WTC11 (cell line): ENCODE data around the gene PPP1R36. TPM values are rescaled to one million over a fixed set of nuclear protein-coding genes. Genes with fewer than 3 reads are reported as not detected.
"Not testable (repeated sequence)": the region's sequence is repeated elsewhere in the genome, so short reads cannot be mapped to it uniquely, and the experiment has no call there.

ENCODE experiments used
- ATAC-seq: fragments of 200-7000 bp; cut with Tn5 transposase; 2 replicates; pipeline ENCODE4 v1.10.0; 2021; ENCODE audit warnings: mild to moderate bottlenecking, moderate library complexity
- CTCF ChIA-PET: fragments of 300-600 bp; sonication (Branson Sonifier 250); formaldehyde crosslinking; loops from one replicate; lab custom pipeline; 2021; ENCODE audit warnings: antibody characterized with exemption; lab: Charles Lee
- POLR2A ChIA-PET: fragments of 350-600 bp; sonication (Branson Sonifier 250); formaldehyde crosslinking; loops from one replicate; lab custom pipeline; 2021; ENCODE audit warnings: antibody characterized with exemption; lab: Charles Lee
- DNase-seq: peaks from one replicate; pipeline ENCODE4 v3.0.0; 2021; ENCODE audit warnings: low spot score
- H3K27ac Mint-ChIP-seq: 2 replicates; pipeline ENCODE4 v1.8.0; 2021; ENCODE audit warnings: mixed read lengths
- H3K27me3 Mint-ChIP-seq: 2 replicates; pipeline ENCODE4 v1.8.0; 2021; ENCODE audit warnings: low read depth, mild to moderate bottlenecking, moderate library complexity, mixed read lengths
- H3K36me3 Mint-ChIP-seq: 2 replicates; pipeline ENCODE4 v1.8.0; 2021; ENCODE audit warnings: mixed read lengths
- H3K4me1 Mint-ChIP-seq: 2 replicates; pipeline ENCODE4 v1.8.0; 2022; ENCODE audit warnings: mixed read lengths
- H3K4me3 Mint-ChIP-seq: 2 replicates; pipeline ENCODE4 v1.8.0; 2021; ENCODE audit warnings: mild to moderate bottlenecking, moderate library complexity, mixed read lengths
- H3K9me3 Mint-ChIP-seq: 2 replicates; pipeline ENCODE4 v1.8.0; 2021; ENCODE audit warnings: mixed read lengths
- ELF4 ChIP-seq: sonication (generic); formaldehyde crosslinking; IDR thresholded peaks from 2 replicates; pipeline ENCODE4 v1.8.1; 2022; ENCODE audit warnings: low read depth, mild to moderate bottlenecking, moderate library complexity, missing genetic modification reagents
- EMX1 ChIP-seq: fragments of 250-450 bp; sonication (Bioruptor Pico); IDR thresholded peaks from 2 replicates; pipeline ENCODE4 v1.8.0; 2021; ENCODE audit warnings: mild to moderate bottlenecking
- NR2C2 ChIP-seq: sonication (generic); formaldehyde crosslinking; IDR thresholded peaks from 2 replicates; pipeline ENCODE4 v1.8.0; 2022; ENCODE audit warnings: mild to moderate bottlenecking, missing genetic modification reagents
- NR3C1 ChIP-seq: sonication (generic); formaldehyde crosslinking; conservative IDR thresholded peaks from 2 replicates; pipeline ENCODE4 v1.8.1; 2023; ENCODE audit warnings: low read depth, mild to moderate bottlenecking, missing genetic modification reagents
- SOX15 ChIP-seq: fragments of 250-450 bp; sonication (Bioruptor Pico); IDR thresholded peaks from 2 replicates; pipeline ENCODE4 v1.9.0; 2021; ENCODE audit warnings: mild to moderate bottlenecking
- ZBTB21 ChIP-seq: sonication (generic); formaldehyde crosslinking; IDR thresholded peaks from 2 replicates; pipeline ENCODE4 v1.8.1; 2023; ENCODE audit warnings: mild to moderate bottlenecking, missing genetic modification reagents, borderline replicate concordance
- total RNA-seq: library from RNA; stranded (reverse); gene quantifications from 3 replicates; pipeline ENCODE4 v1.2.3, GENCODE V29; 2021
- TF ChIP-seq, protein P1 (sequence below): sonication (generic); formaldehyde crosslinking; IDR thresholded peaks from 2 replicates; pipeline ENCODE4 v1.8.0; 2023; ENCODE audit warnings: missing genetic modification reagents, mild to moderate bottlenecking, borderline replicate concordance
- TF ChIP-seq, protein P2 (sequence below): sonication (generic); formaldehyde crosslinking; IDR thresholded peaks from 2 replicates; pipeline ENCODE4 v1.8.0; 2022; ENCODE audit warnings: mild to moderate bottlenecking, missing genetic modification reagents
- TF ChIP-seq, protein P3 (sequence below): sonication (generic); formaldehyde crosslinking; IDR thresholded peaks from 2 replicates; pipeline ENCODE4 v1.8.0; 2022; ENCODE audit warnings: mild to moderate bottlenecking, missing genetic modification reagents
- TF ChIP-seq, protein P4 (sequence below): sonication (generic); formaldehyde crosslinking; IDR thresholded peaks from 2 replicates; pipeline ENCODE4 v1.8.0; 2023; ENCODE audit warnings: missing genetic modification reagents
- TF ChIP-seq, protein P5 (sequence below): sonication (generic); formaldehyde crosslinking; conservative IDR thresholded peaks from 2 replicates; pipeline ENCODE4 v1.8.1; 2023; ENCODE audit warnings: mild to moderate bottlenecking, low read depth, missing genetic modification reagents, moderate library complexity

Gene PPP1R36
- total RNA-seq, 1 experiment from 2014 or later = 0.70 TPM

DNA sequence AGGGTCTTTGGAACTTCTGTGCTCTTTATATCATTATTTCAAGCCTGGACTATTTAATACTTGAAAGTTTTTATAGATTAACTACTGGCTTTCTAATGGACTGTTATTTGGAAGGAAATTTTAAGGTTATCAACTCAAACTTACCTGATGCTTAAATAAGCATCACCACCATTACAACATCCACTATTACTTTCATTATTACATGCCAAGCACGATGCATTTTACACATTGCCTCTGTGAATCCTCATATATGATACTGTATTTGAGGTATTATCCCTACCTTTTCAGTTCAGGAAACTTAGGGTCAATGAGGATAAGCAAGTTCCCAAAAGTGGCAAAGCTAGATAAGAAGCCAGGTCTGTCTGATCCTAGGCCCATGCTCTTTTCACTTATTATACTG is 32.8 kb upstream of the PPP1R36 start (continued):
- TF ChIP-seq, protein P1, sequence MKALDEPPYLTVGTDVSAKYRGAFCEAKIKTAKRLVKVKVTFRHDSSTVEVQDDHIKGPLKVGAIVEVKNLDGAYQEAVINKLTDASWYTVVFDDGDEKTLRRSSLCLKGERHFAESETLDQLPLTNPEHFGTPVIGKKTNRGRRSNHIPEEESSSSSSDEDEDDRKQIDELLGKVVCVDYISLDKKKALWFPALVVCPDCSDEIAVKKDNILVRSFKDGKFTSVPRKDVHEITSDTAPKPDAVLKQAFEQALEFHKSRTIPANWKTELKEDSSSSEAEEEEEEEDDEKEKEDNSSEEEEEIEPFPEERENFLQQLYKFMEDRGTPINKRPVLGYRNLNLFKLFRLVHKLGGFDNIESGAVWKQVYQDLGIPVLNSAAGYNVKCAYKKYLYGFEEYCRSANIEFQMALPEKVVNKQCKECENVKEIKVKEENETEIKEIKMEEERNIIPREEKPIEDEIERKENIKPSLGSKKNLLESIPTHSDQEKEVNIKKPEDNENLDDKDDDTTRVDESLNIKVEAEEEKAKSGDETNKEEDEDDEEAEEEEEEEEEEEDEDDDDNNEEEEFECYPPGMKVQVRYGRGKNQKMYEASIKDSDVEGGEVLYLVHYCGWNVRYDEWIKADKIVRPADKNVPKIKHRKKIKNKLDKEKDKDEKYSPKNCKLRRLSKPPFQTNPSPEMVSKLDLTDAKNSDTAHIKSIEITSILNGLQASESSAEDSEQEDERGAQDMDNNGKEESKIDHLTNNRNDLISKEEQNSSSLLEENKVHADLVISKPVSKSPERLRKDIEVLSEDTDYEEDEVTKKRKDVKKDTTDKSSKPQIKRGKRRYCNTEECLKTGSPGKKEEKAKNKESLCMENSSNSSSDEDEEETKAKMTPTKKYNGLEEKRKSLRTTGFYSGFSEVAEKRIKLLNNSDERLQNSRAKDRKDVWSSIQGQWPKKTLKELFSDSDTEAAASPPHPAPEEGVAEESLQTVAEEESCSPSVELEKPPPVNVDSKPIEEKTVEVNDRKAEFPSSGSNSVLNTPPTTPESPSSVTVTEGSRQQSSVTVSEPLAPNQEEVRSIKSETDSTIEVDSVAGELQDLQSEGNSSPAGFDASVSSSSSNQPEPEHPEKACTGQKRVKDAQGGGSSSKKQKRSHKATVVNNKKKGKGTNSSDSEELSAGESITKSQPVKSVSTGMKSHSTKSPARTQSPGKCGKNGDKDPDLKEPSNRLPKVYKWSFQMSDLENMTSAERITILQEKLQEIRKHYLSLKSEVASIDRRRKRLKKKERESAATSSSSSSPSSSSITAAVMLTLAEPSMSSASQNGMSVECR (CRISPR knock-in tag) = no peak
- TF ChIP-seq, protein P2, sequence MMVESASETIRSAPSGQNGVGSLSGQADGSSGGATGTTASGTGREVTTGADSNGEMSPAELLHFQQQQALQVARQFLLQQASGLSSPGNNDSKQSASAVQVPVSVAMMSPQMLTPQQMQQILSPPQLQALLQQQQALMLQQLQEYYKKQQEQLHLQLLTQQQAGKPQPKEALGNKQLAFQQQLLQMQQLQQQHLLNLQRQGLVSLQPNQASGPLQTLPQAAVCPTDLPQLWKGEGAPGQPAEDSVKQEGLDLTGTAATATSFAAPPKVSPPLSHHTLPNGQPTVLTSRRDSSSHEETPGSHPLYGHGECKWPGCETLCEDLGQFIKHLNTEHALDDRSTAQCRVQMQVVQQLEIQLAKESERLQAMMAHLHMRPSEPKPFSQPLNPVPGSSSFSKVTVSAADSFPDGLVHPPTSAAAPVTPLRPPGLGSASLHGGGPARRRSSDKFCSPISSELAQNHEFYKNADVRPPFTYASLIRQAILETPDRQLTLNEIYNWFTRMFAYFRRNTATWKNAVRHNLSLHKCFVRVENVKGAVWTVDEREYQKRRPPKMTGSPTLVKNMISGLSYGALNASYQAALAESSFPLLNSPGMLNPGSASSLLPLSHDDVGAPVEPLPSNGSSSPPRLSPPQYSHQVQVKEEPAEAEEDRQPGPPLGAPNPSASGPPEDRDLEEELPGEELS (CRISPR knock-in tag) = no peak
- TF ChIP-seq SOX15 = no peak

DNA sequence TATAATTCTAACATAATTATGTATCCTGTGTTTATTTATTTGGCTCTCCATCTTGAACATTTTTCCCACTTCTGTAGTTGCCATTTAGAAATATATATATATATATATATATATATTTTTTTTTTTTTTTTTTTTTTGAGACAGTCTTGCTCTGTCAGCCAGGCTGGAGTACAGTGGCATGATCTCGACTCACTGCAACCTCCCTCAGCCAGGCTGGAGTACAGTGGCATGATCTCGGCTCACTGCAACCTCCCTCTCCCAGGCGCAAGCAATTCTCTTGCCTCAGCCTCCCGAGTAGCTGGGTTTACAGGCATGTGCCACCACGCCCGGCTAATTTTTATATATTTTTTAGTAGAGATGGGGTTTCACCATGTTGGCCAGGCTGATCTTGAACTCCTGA is 32.1 kb upstream of the PPP1R36 start:
- H3K36me3 Mint-ChIP-seq, POLR2A ChIA-PET, DNase-seq, ATAC-seq, H3K9me3 Mint-ChIP-seq, H3K4me1 Mint-ChIP-seq, H3K27me3 Mint-ChIP-seq, H3K4me3 Mint-ChIP-seq, H3K27ac Mint-ChIP-seq, CTCF ChIA-PET: not testable (repeated sequence)

DNA sequence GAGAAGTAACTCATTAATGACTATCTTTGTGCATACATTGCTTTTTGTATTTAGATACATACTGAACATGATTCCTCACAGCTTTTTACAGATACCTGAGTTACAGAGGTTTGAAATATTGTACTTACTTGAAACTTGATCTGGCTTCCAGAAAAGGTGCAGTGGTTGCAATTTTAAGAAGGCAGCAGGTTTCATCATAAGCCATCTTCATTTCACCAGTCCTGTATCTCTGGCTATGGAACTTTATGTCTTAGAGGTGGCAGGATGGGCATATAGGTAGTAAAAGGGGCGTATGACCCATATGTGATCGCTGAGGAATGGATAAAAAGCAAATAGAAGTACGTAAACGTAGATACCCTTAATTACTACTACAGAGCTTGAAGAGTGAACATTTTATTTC is 31.5 kb upstream of the PPP1R36 start:
- no peaks in the 10 kb centered on the region for H3K27me3 Mint-ChIP-seq
- ChIA-PET POLR2A (no interaction called here), CTCF (no interaction called here)
- ATAC-seq (no peak), DNase-seq (no peak)
- 0 out of 2 replicates have a peak, but pooled peaks cover 3% of the 10 kb centered on the region for H3K4me1 Mint-ChIP-seq
- H3K4me3 Mint-ChIP-seq = no peak overlapping the region
- no peaks in the 10 kb centered on the region for H3K36me3 Mint-ChIP-seq
- no peaks in the 10 kb centered on the region for H3K9me3 Mint-ChIP-seq
- no peak overlapping the region; the same call in 1 of the 2 replicates for H3K27ac Mint-ChIP-seq
- TF ChIP-seq, protein P2 (CRISPR knock-in tag) = no peak
- TF ChIP-seq, protein P3, sequence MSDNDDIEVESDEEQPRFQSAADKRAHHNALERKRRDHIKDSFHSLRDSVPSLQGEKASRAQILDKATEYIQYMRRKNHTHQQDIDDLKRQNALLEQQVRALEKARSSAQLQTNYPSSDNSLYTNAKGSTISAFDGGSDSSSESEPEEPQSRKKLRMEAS (CRISPR knock-in tag) = no peak
- TF ChIP-seq EMX1 = no peak
- TF ChIP-seq, protein P4, sequence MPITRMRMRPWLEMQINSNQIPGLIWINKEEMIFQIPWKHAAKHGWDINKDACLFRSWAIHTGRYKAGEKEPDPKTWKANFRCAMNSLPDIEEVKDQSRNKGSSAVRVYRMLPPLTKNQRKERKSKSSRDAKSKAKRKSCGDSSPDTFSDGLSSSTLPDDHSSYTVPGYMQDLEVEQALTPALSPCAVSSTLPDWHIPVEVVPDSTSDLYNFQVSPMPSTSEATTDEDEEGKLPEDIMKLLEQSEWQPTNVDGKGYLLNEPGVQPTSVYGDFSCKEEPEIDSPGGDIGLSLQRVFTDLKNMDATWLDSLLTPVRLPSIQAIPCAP = no peak
- no peak for TF ChIP-seq ZBTB21 (CRISPR knock-in tag)
- no peak for TF ChIP-seq NR3C1 (CRISPR knock-in tag)

DNA sequence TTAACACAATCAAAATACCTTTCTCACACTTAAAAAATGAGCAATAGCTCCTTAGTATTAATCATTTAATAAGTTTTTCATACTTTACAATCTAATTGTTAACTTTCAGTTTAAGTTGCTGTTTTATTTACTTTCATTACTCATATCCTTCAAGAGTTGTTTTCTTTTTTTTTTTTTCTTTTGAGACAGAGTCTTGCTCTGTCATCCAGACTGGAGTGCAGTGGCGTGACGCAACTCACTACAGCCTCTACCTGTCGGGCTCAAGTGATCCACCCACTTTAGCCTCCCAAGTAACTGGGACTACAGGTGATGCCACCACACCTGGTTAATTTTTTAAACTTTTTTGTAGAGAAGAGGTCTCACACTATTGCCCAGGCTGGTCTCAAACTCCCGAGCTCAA is 29.1 kb upstream of the PPP1R36 start:
- no peaks in the 10 kb centered on the region for H3K27me3 Mint-ChIP-seq
- DNase-seq = no peak
- ChIA-PET POLR2A (interaction anchor here (0.6 kb wide), 1 partner anchor 18 kb away, joined by 3 read pairs; no protein-coding TSS in a partner anchor), CTCF (interaction anchor here (1.0 to 3.5 kb wide), 2 partner anchors 10 kb away, joined by 3 to 14 read pairs; no protein-coding TSS in a partner anchor)
- no peak overlapping the region for H3K27ac Mint-ChIP-seq
- TF ChIP-seq NR2C2 (CRISPR knock-in tag) = no peak
- TF ChIP-seq ELF4 (CRISPR knock-in tag) = no peak
- TF ChIP-seq, protein P5, sequence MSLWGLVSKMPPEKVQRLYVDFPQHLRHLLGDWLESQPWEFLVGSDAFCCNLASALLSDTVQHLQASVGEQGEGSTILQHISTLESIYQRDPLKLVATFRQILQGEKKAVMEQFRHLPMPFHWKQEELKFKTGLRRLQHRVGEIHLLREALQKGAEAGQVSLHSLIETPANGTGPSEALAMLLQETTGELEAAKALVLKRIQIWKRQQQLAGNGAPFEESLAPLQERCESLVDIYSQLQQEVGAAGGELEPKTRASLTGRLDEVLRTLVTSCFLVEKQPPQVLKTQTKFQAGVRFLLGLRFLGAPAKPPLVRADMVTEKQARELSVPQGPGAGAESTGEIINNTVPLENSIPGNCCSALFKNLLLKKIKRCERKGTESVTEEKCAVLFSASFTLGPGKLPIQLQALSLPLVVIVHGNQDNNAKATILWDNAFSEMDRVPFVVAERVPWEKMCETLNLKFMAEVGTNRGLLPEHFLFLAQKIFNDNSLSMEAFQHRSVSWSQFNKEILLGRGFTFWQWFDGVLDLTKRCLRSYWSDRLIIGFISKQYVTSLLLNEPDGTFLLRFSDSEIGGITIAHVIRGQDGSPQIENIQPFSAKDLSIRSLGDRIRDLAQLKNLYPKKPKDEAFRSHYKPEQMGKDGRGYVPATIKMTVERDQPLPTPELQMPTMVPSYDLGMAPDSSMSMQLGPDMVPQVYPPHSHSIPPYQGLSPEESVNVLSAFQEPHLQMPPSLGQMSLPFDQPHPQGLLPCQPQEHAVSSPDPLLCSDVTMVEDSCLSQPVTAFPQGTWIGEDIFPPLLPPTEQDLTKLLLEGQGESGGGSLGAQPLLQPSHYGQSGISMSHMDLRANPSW (CRISPR knock-in tag) = no peak
- no peaks in the 10 kb centered on the region for H3K9me3 Mint-ChIP-seq
- 0 out of 2 replicates have a peak, but pooled peaks cover 3% of the 10 kb centered on the region for H3K4me1 Mint-ChIP-seq
- no peaks in the 10 kb centered on the region for H3K36me3 Mint-ChIP-seq
- ATAC-seq = no peak
- no peak overlapping the region for H3K4me3 Mint-ChIP-seq
